Panc1 (cell line): Measurements from ENCODE around the gene BCR. TPM values are rescaled to one million over a fixed set of nuclear protein-coding genes. Genes with fewer than 3 reads are reported as not detected.

Source experiments
- ATAC-seq: fragments of 200-7000 bp; cut with Tn5 transposase; 2 replicates; pipeline ENCODE4 v1.9.1; 2020; ENCODE audit warnings: mild to moderate bottlenecking, moderate library complexity
- BruUV-seq: library from RNA; stranded (reverse); fragments of 400-500 nt; replicated peaks from 2 replicates; lab custom pipeline; 2021; lab: Mats Ljungman, UMichigan
- CTCF ChIA-PET: fragments of 300-600 bp; sonication (Branson Sonifier 250); formaldehyde crosslinking; loops from one replicate; lab custom pipeline; 2022; ENCODE audit warnings: antibody characterized with exemption; lab: Charles Lee
- POLR2A ChIA-PET: fragments of 300-600 bp; sonication (Branson Sonifier 250); formaldehyde crosslinking; loops from one replicate; lab custom pipeline; 2022; ENCODE audit warnings: antibody characterized with exemption; lab: Charles Lee
- DNase-seq: peaks from one replicate; pipeline ENCODE4 v3.0.0-alpha.2; 2010; ENCODE audit warnings: low read depth, low spot score
- H3K27ac ChIP-seq: 2 replicates; pipeline ENCODE4 v1.5.1; 2011; ENCODE audit warnings: mild to moderate bottlenecking, low read length, inconsistent platforms
- H3K27me3 ChIP-seq: fragments of 200-500 bp; sonication (Bioruptor generic); 2 replicates; pipeline ENCODE4 v1.6.0; 2014; ENCODE audit warnings: low read length, inconsistent platforms; ENCODE audit not compliant: control insufficient read depth, insufficient read depth
- H3K36me3 ChIP-seq: fragments of 200-500 bp; sonication (Bioruptor generic); 2 replicates; pipeline ENCODE4 v1.5.1; 2014; ENCODE audit warnings: inconsistent platforms, mild to moderate bottlenecking, low read length, moderate library complexity; ENCODE audit not compliant: control insufficient read depth, insufficient read depth
- H3K4me1 ChIP-seq: 2 replicates; pipeline ENCODE4 v1.5.1; 2011; ENCODE audit warnings: inconsistent platforms, mild to moderate bottlenecking, low read length, moderate library complexity; ENCODE audit not compliant: control insufficient read depth, insufficient read depth
- H3K4me3 ChIP-seq, 2 experiments: 2 replicates each; pipeline ENCODE4 v1.5.1; 2011 to 2012; ENCODE audit warnings: low read depth in 2 of 2, low read length in 2 of 2, mild to moderate bottlenecking in 2 of 2, inconsistent platforms in 1 of 2, moderate library complexity in 1 of 2
- H3K9me3 ChIP-seq: fragments of 200-500 bp; sonication (Bioruptor generic); 2 replicates; pipeline ENCODE4 v1.5.1; 2014; ENCODE audit warnings: low read depth, mild to moderate bottlenecking, inconsistent platforms, low read length, moderate library complexity; ENCODE audit not compliant: control insufficient read depth, insufficient read depth
- CTCF ChIP-seq: fragments of 450-650 bp; IDR thresholded peaks from 2 replicates; pipeline ENCODE4 v1.5.1; 2017; ENCODE audit warnings: mild to moderate bottlenecking
- POLR2AphosphoS5 ChIP-seq: IDR thresholded peaks from 2 replicates; pipeline ENCODE4 v1.6.1; 2012; ENCODE audit warnings: mild to moderate bottlenecking, low read depth, low read length, moderate library complexity
- REST ChIP-seq, 2 experiments: IDR thresholded peaks; 2 replicates each; pipeline ENCODE4 v1.6.1; 2011 to 2012; ENCODE audit warnings: low read depth in 2 of 2, control low read depth in 1 of 2, low read length in 1 of 2, mild to moderate bottlenecking in 1 of 2, moderate library complexity in 1 of 2; ENCODE audit not compliant: insufficient read depth in 1 of 2
- SIN3A ChIP-seq: IDR thresholded peaks from 2 replicates; pipeline ENCODE4 v1.6.1; 2012; ENCODE audit warnings: low read depth, mild to moderate bottlenecking, low read length, moderate library complexity, borderline replicate concordance; ENCODE audit not compliant: insufficient read depth
- TCF7L2 ChIP-seq: IDR thresholded peaks from 2 replicates; pipeline ENCODE4 v1.6.1; 2011; ENCODE audit warnings: mild to moderate bottlenecking, low read depth, low read length, inconsistent platforms
- in situ Hi-C: cut with HindIII; loops from 2 replicates; pipeline ENCODE4 v1.10.0; 2016; ENCODE audit warnings: low sequenced_read_pairs, low pct_unique_long_range_greater_than_20kb
- intact Hi-C: fragments of 100-400 bp; cut with micrococcal nuclease; formaldehyde crosslinking; loops from one replicate; pipeline ENCODE4 v1.10.0; 2022; ENCODE audit not compliant: unreplicated experiment
- total RNA-seq: library from RNA; stranded (reverse); gene quantifications from one replicate; pipeline ENCODE4 v1.2.1, GENCODE V29; 2021; ENCODE audit not compliant: unreplicated experiment

BCR gene
- total RNA-seq, 1 experiment from 2014 or later: 32.1 TPM

- in situ Hi-C loops (no loop called here), intact Hi-C loops (no loop called here)
- POLR2A ChIA-PET: no interaction called here
- H3K27ac ChIP-seq: no peak overlapping the region
- BruUV-seq: no TSS peak
- CTCF ChIA-PET: no interaction called here
- H3K36me3 ChIP-seq: no peaks in the 10 kb centered on the region
- TF ChIP-seq POLR2AphosphoS5 (no peak), SIN3A (no peak), CTCF (no peak), REST (IDR thresholded peaks at IDR 0.05; ENCODE audit: insufficient read depth in 1 of 2, low read depth in 2 of 2, low read length in 1 of 2) (no peak), TCF7L2 (no peak)
- no peaks in the 10 kb centered on the region for H3K4me1 ChIP-seq
- H3K9me3 ChIP-seq: no peaks in the 10 kb centered on the region
- no peaks in the 10 kb centered on the region for H3K27me3 ChIP-seq
- ATAC-seq: no peak
- H3K4me3 ChIP-seq: no peak overlapping the region
- no peak for DNase-seq
These were observed 17.5 kb downstream of the BCR start for GRCh38 chr22:23197836-23198235.

- TF ChIP-seq REST (IDR thresholded peaks at IDR 0.05; ENCODE audit: insufficient read depth in 1 of 2, low read depth in 2 of 2, low read length in 1 of 2): no peak
- TF ChIP-seq SIN3A: no peak
- no peak for TF ChIP-seq CTCF
- TF ChIP-seq POLR2AphosphoS5: no peak
- TF ChIP-seq TCF7L2: no peak
- Histone ChIP-seq H3K27ac (no peak overlapping the region), H3K4me1 (no peaks in the 10 kb centered on the region), H3K9me3 (no peaks in the 10 kb centered on the region), H3K27me3 (no peaks in the 10 kb centered on the region), H3K36me3 (no peaks in the 10 kb centered on the region), H3K4me3 (no peak overlapping the region)
- no peak for DNase-seq
- BruUV-seq: no TSS peak
- ATAC-seq: no peak
- intact Hi-C loops: no loop called here
- in situ Hi-C loops: no loop called here
- ChIA-PET CTCF (no interaction called here), POLR2A (no interaction called here)
These were observed 18.9 kb downstream of the BCR start for GRCh38 chr22:23199159-23199558.
